Measurements from ENCODE around the gene CRYBA4.

- TF ChIP-seq CTCF (conservative IDR thresholded peaks at IDR 0.05; ENCODE audit: low read depth, low read length) (no peak), EZH2 (IDR thresholded peaks at IDR 0.05; ENCODE audit: borderline replicate concordance, low read depth, low read length, poor library complexity, severe bottlenecking) (no peak)
Observed at GRCh38 chr22:26673486-26673885, 51.7 kb downstream of the CRYBA4 start.
